ENCODE measurements around the gene LHPP. TPM values are rescaled to one million over a fixed set of nuclear protein-coding genes. Genes with fewer than 3 reads are reported as not detected.

Gene LHPP
- polyA plus RNA-seq, 1 experiment = 7.1 TPM

- H3K27me3 ChIP-seq (ENCODE audit: control insufficient read depth, insufficient read depth, low read length) = peaks cover 29% of the 10 kb centered on the region
- ChIA-PET CTCF (no interaction called here), POLR2A (no interaction called here)
- no peak for DNase-seq (ENCODE audit: low read depth, low spot score)
- no peak for TF ChIP-seq CTCF (IDR thresholded peaks at IDR 0.05; ENCODE audit: low read depth, low read length)
- H3K9me3 ChIP-seq (ENCODE audit: control insufficient read depth, insufficient read depth, low read length) = no peaks in the 10 kb centered on the region; the same call in none of the 2 replicates
- H3K27ac ChIP-seq (ENCODE audit: low read depth, low read length) = no peak overlapping the region
- H3K4me3 ChIP-seq (ENCODE audit: low read depth, low read length) = no peak overlapping the region
These were observed 101.9 kb downstream of the LHPP start for GRCh38 chr10:124563320-124564040.

- no peak overlapping the region for H3K27ac ChIP-seq (ENCODE audit: low read depth, low read length)
- ChIA-PET CTCF (interaction anchor here (0.8 kb wide), 1 partner anchor 24 kb away, joined by 3 read pairs; no protein-coding TSS in a partner anchor), POLR2A (no interaction called here)
- no peaks in the 10 kb centered on the region; the same call in none of the 2 replicates for H3K9me3 ChIP-seq (ENCODE audit: control insufficient read depth, insufficient read depth, low read length)
- DNase-seq (ENCODE audit: low read depth, low spot score) = no peak
- no peak overlapping the region for H3K4me3 ChIP-seq (ENCODE audit: low read depth, low read length)
- H3K27me3 ChIP-seq (ENCODE audit: control insufficient read depth, insufficient read depth, low read length) = peaks cover 27% of the 10 kb centered on the region
- TF ChIP-seq CTCF (IDR thresholded peaks at IDR 0.05; ENCODE audit: low read depth, low read length) = no peak
These were observed 103.3 kb downstream of the LHPP start for GRCh38 chr10:124564881-124565280.

GRCh38 chr10:124565565-124566221 lies 104.1 kb downstream of the LHPP start:
- CTCF ChIA-PET = interaction anchor here (0.8 kb wide), 1 partner anchor 25 kb away, joined by 3 read pairs; no protein-coding TSS in a partner anchor
- no peak for DNase-seq (ENCODE audit: low read depth, low spot score)

GRCh38 chr10:124566222-124566888 lies 104.7 kb downstream of the LHPP start:
- no peak for DNase-seq (ENCODE audit: low read depth, low spot score)
- H3K27me3 ChIP-seq (ENCODE audit: control insufficient read depth, insufficient read depth, low read length) = peaks cover 28% of the 10 kb centered on the region
- ChIA-PET POLR2A (no interaction called here), CTCF (no interaction called here)
- peaks cover 3% of the 10 kb centered on the region for H3K9me3 ChIP-seq (ENCODE audit: control insufficient read depth, insufficient read depth, low read length)
- no peak for TF ChIP-seq CTCF (IDR thresholded peaks at IDR 0.05; ENCODE audit: low read depth, low read length)
- H3K4me3 ChIP-seq (ENCODE audit: low read depth, low read length) = no peak overlapping the region
- no peak overlapping the region for H3K27ac ChIP-seq (ENCODE audit: low read depth, low read length)

More at GRCh38 chr10:124565565-124566221, 104.1 kb downstream of the LHPP start:
- H3K27ac ChIP-seq (ENCODE audit: low read depth, low read length) = no peak overlapping the region
- POLR2A ChIA-PET = no interaction called here
- H3K4me3 ChIP-seq (ENCODE audit: low read depth, low read length) = no peak overlapping the region
- H3K9me3 ChIP-seq (ENCODE audit: control insufficient read depth, insufficient read depth, low read length) = peaks cover under 1% of the 10 kb centered on the region
- H3K27me3 ChIP-seq (ENCODE audit: control insufficient read depth, insufficient read depth, low read length) = peaks cover 30% of the 10 kb centered on the region
- TF ChIP-seq CTCF (IDR thresholded peaks at IDR 0.05; ENCODE audit: low read depth, low read length) = peak; percentile 35
